ENCODE data around the gene POLL. TPM values are rescaled to one million over a fixed set of nuclear protein-coding genes. Genes with fewer than 3 reads are reported as not detected.

POLL gene
- total RNA-seq = 6.3 and 8.6 TPM in 2 replicates

DNA sequence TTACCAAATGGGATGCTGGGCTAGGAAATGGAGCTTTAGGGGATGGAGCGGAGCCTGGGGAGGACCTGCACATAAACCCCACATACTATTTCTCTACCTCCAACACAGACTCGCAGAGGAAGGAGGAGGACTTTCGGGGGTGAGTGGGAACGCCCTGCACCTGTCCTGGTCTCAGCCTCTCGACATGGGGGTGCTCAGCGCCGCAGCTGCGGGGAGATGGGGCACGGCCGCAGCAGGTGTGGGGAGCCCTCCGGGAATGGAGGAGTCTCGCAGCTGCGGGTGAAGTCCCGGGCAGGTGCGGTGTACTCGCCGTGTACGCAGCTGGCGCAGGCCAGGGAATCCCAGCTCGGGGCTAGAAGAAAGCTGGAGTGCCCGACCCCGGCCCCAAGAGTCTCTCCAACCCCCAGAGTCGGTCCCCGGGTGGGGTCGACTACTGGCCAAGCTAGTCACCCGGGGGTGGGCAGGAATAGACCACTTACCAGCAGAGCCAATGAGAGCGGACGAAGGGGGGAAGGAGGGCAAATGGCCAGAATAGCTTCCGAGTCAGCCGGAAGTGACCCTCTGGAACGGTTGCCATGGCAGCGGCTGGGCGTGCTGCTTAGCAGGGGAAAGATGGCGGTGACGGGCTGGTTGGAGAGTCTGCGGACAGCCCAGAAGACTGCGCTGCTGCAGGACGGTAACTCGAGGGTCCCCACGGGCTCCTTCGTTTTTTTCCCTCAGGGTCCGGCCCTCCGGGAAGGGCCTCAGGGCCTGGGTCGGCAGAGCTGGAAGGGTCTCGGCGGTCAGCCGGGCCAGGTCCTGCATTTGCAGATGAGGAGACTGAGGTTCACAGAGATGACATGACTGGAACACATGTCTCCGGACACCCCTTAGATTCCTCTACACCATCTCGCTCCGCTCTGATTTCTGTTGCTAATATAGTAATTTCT is at the start of gene POLL, which contains the start of gene DPCD:
TSS of gene POLL (minus strand) at position 533 of the 929 bp plus-strand sequence. CDS start 897 bp downstream, outside the sequence.
TSS of gene DPCD (plus strand) at position 597 of the 929 bp plus-strand sequence. CDS start at position 613, 16 bp downstream.

Other genes starting within 250 kb of the POLL start
- 8.9 and 11.8 TPM in 2 replicates for gene BTRC, start 234.1 kb downstream of the POLL start, total RNA-seq
- 56.3 and 67.4 TPM in 2 replicates for gene DPCD, start 64 bp upstream of the POLL start, total RNA-seq
- gene FBXW4, start 106.9 kb upstream of the POLL start, total RNA-seq = 35.8 and 42.7 TPM in 2 replicates
- gene FGF8, start 187.9 kb upstream of the POLL start, total RNA-seq = not detected in 2 replicates
- gene NPM3, start 195.2 kb upstream of the POLL start, total RNA-seq = 49.3 and 66.5 TPM in 2 replicates
- gene OGA, start 230.2 kb upstream of the POLL start, total RNA-seq = 110 and 170 TPM in 2 replicates